Suppressor macrophage (primary cell): ENCODE measurements around the gene ZNF576.
A peak's percentile ranks its signal among the peaks of the same experiment; 100 is the strongest.
"Not testable (repeated sequence)": the region's sequence is repeated elsewhere in the genome, so short reads cannot be mapped to it uniquely, and the experiment has no call there.

Source experiments
- DNase-seq, 4 experiments: peaks; one replicate each; pipeline ENCODE4 v3.0.0-alpha.2; 2020 to 2022
- total RNA-seq, 17 experiments: gene quantifications; one replicate each; lab custom pipeline; 2026; ENCODE audit warnings: mixed read lengths in 6 of 17, inconsistent platforms in 3 of 17; lab: John Stamatoyannopoulos, UW

The ZNF576 gene, protein sequence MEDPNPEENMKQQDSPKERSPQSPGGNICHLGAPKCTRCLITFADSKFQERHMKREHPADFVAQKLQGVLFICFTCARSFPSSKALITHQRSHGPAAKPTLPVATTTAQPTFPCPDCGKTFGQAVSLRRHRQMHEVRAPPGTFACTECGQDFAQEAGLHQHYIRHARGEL
- total RNA-seq: 0.89 to 11.6 (median 5.8) reads per million in 17 experiments

DNA sequence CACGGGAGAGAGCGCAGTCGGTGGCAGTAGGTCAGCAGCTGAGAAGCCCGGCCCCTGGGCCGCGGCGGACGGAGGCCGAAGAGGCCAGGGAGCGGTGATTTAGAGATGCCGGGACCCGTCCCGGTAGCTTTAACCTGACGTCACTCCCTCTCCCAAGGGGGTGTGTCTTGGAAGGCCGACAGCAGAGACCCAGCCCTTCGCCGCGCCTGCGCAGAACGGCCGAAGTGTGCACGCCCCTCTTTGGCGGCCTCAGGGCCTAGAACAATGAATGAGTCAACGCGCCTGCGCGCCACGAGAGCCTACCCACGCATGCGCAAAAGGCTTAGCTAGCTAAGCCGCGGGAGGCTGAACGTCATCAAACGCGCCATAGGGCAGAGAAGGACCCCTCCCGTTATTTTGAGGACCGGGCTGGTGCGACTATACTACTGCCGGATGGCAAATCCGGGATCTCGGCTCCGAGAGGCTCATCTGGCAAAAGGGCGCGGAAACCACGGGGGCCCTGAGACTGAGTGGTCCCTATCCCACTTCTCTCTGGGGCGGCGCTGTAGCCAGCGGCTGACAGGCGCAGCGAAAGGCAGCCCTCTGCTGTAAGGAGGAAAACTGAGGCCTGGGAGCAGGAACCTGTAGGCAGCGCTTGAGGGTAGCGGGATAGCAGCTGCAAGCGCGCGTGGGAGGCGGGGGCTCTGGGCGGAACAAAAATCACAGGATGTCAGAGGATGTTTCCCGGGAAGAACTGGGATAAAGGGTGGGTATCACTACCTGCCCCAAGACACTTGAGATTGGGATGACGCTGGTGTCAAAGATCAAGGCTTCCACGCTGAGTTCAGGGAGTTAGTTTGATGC, at the start of gene ZNF576, which contains the start of gene IRGQ:
ZNF576 (plus strand) TSS at position 597 of the 843 bp plus-strand sequence. CDS start 514 bp downstream, outside the sequence.
IRGQ (minus strand) TSS at position 136 of the 843 bp plus-strand sequence. CDS start 796 bp downstream, outside the sequence.
- DNase-seq: peak; percentile 100

DNA sequence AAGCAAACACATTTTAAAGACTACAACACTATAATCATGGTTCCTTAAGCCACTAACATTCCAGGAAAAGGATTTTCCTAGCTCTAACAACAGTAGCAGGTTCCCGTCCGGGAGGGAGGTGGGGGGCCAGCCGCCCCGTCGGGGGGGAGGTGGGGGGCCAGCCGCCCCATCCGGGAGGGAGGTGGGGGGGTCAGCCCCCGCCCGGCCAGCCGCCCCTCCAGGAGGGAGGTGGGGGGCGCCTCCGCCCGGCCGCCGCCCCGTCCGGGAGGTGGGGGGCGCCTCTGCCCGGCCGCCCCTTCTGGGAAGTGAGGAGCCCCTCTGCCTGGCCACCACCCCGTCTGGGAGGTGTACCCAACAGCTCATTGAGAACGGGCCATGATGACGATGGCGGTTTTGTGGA, 48.5 kb upstream of the ZNF576 start:
- DNase-seq: not testable (repeated sequence)

DNA sequence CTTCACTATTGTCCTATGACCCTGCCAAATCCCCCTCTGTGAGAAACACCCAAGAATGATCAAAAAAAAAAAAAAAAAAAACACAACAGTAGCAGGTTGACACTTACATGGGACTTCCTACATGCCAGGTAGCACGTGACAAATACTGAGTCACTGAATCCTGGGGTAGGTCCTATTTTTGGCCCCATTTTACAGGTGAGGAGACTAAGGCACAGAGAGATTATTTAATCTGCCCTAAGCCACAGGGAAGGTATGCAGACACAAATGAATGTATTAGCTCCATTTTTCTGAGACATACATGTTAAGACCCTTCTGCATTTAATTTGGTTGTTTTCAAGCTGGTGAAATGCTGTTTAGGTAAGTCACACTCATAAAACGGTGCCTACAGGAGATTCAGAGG, 47.7 kb upstream of the ZNF576 start:
- DNase-seq: no peak

DNA sequence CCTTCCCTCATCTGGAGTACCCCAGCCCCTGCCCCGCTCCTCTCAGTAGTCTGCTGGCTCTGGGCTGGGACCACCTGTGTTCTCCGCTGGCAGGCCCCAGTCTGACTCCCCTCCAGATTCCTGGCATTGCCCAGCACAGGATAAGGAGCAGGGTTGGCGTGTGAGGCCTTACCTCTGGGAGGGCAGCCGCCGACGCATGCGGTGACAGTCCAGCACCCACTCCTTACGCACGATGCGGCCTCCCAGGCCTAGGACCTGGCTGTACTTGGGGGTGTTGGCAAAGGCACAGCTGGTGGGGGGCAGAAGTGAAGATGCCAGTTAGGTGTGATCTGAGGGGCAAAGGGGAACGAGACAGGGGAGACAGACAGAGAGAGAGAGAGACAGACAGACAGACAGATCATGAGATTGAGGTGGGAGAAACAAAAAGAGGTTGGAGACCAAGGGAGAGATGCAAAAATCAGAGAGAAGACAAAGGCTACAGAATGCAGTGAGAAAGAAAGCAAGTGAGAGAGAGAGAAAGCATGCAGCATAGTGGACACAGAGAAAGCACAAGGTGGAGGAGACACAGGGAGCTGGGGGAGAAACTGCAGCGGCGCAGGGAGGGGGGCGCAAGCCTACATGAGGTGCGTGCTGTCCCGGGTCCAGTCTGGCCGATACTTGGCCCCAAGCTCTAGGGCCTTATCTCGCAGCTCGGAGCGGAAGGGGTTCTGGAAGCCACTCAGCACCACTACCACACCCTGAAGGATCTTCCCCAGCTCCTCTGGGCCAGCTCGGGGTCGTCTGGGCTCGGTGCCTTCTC, 44.8 kb upstream of the ZNF576 start:
- no peak for DNase-seq

DNA sequence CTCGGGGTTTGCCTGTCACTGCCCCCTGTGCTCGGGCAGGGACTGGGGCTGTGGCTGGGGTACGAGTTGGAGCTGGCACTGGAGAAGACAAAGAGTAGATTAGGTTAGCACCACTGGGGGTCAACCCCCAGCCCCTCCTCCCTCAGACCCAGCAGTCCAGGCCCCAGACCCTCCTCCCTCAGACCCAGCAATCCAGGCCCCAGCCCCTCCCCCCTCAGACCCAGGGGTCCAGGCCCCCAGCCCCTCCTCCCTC, 44.3 kb upstream of the ZNF576 start:
- DNase-seq: no peak

DNA sequence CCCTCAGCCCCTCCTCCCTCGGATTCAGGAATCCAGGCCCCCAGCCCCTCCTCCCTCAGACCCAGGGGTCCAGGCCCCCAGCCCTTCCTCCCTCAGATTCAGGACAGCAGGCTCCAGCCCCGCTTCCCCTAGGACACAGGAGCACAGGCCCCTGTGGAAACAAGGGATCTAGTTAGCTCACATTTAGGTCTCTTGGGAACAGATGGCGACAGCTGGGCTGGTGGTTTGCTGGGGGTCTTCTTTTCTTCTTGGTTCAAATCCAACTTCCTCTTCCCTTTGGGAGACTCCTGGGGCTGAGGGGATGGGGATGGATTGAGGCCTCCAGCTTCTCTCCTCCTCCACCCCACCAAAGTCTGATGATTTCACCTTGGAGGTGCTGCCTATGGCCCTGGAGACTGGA, 43.8 kb upstream of the ZNF576 start:
- no peak for DNase-seq

DNA sequence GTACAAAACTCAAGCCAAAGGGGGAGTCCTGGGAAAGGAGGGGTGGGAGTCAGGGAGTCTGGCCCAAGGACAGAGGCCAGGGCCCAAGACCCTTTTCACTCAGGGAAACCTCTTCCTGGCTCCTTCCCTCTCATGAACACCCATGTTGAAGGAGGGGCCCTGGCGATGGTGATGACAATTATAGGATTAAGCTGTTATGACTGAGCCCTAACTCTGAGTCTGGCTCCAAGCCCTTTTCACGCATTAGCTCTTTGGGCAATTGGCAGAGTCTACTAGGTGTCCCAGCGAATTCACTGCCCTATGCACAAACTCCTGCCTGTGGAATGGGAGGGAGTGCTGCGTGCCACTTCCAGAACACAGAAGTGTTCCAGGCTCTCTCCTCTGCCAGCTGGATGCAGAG, 42.7 kb upstream of the ZNF576 start:
- DNase-seq: no peak

DNA sequence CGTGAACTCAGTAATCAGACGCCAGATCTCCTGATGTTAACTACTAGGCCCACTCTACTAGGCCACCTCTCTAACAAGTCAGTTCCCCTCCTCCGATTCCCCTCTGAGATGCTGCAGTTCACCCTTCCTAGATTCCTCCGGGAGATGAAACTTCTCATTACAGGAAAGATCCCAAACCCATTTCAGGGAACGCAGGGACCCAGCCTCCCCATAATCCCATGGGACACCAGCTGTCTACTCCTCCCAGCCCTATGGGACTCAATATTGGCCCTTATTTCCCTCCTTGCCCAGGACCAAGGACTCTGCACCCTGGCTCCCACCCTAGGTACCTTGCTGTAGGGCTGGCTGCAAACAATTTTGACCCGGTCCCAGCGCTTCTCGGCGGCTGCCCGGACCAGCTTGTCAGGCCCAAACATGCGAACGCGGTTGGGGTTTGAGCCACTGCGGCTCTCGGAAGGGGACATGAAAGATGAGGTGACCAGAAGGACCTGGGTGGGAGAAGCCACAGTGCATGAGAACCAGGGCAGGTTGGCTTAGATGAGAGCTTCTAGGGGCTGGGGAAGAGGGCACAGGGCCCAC, 42.0 kb upstream of the ZNF576 start:
- no peak for DNase-seq

DNA sequence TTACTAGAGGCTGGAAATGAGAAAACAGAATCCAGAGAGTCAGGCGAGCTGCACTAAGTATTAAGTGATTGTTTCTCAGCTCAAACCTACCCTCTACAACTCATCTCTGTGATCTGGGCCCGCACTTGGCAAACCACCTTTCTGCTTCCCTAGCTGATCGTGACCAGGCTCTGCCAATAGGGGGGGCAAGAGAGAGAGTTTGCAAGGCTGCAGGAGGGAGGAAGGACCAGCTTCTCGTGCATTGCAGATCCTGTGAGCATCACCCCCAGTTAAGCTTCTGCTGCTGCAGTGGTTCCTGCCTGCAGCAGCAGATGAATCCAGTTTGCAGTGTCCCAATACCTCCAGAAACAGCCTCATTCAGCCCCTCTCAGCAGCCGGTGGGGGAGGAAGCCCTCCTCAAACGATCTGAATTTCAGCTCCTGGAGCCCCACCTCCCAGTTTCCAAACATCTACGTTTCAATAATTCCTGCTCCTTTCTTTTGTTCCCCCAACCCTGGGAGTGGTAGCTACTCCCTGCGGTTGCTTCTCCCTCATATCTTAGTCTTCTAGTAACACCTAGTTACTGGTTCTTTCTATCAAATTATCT, 41.1 kb upstream of the ZNF576 start:
- peak; percentile 86 to 91 (median 90) for DNase-seq

DNA sequence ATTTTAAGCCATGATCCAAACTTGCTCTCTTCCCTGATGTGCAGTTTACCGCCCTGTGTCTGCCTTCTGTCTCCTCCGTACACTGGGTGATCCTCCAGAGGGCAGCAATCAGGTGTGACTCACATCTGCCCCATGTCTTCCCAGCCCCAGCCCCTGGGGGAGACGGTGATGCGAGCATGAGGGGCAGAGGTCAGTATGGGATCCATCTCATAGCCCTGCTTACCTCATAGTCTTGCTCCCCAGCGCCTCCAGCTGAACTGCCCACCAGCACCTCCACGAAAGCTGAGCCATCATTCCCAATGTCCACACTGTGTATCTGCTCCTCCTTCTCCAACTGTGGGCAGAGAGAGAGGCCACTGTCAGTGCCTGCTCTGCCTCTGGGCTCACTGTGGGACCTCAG, 35.7 kb upstream of the ZNF576 start:
- peak; percentile 64 to 84 (median 68) for DNase-seq

DNA sequence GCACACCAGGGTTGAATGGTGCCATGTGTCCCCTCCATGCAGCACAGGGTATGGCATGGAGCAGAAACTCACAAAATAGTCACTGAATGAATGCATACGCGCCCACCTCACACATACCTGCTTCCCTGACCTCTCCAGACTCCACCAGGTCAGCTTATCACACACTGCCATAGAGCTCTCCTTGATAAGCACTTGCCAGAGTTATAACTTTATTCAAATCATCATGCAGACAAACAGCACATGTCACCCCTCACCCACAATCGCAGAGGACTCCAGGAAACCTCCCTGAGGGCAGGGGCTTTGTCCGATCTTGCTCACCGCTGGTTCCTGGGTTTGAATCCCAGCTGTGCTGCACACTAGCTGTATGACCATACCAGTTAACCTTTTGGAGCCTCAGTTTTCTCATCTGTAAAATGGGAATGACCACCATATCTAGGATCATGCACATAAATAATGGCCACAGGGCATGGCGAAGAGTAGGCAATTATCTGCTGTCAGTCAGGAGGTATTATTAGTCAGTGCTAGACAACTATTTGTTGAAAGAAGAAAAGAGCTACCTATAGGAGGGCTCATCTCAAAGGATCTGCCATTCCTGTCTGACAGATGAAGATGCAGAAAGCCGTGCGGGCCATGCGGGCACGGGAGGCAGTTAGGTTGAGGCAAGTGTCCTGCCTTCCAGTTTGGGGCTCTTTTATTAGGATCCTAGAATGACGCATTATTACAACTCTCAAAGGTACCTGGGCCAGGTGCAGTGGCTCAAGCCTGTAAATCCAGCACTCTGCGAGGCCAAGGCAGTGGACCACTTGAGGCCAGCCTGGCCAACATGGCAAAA, 35.0 kb upstream of the ZNF576 start:
- DNase-seq: no peak

DNA sequence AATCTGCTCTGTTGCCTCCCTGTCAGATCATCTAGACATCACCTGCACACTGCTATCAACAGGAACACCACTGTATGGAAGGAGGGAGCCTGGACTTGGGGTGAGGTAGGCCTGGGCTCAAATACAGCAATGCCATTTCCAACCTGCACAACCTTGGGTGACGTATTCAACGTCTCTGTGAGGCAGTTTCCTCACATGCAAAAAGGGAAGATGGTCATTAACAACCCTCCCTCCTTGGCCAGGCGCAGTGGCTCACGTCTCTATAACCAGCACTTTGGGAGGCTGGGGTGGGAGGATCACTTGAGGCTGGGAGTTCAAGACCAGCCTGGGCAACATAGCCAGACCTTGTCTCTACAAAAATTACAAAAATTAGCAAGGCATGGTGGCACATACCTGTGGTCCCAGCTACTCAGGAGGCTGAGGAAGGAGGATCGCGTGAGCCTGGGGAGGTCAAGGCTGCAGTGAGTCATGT, 34.1 kb upstream of the ZNF576 start:
- peak in 3 of 4 experiments; percentile 66 to 77 (median 67) for DNase-seq

DNA sequence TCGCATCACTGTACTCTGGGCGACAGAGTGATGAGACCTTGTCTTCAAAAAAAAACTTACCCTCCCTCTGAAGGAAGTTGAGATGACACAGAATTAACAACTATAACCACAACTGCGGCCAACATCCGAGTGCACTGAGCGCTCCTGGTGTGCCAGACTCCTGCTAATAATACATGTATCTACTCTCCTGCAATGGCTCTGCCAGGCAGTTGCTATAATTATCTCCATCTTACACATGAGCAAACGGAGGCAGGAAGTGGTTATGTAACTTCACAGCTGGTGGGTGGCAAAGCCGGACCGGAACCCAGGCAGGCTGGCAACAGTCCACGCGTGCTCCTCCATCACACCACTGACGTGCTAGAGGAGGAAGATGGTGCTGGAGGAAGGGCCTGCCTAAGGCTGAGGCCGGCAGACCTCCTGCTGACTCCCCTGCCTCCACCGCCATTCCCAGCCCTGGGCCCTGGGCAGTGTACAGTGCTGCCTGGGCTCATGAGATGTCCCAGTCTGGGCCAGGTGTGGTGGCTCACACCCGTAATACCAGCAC, 33.6 kb upstream of the ZNF576 start:
- DNase-seq: peak; percentile 95 to 98 (median 96)

DNA sequence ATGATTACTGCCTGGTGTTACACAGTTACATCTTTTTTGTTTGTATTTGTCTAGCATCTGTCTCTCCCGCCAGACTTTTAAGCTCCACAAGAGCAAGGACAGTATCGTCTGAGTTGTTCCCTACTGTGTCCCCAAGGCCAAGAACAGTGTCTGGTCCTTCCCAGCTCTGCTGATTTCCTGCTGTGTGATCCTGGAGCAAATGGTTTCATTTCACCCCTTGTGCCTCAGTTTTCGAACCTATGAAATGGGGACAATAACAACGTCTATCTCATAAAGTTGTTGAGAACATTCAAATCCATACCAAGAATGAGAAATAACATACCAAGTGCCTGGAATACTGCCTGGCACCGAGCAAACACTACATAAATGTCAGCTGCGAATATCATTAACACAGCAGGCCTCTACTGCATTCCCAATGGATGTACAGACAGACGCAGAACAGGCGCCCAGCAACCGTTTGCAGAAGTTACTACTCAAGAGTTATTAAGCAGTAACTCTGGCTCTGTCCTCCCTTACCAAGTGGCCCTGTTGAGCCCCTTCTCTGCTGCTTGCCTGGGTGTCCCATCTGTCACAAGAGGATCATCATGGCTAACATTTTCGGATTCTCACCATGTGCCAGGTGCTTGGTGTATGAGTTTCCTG, 32.5 kb upstream of the ZNF576 start:
- DNase-seq: peak; percentile 21 to 60 (median 44)

DNA sequence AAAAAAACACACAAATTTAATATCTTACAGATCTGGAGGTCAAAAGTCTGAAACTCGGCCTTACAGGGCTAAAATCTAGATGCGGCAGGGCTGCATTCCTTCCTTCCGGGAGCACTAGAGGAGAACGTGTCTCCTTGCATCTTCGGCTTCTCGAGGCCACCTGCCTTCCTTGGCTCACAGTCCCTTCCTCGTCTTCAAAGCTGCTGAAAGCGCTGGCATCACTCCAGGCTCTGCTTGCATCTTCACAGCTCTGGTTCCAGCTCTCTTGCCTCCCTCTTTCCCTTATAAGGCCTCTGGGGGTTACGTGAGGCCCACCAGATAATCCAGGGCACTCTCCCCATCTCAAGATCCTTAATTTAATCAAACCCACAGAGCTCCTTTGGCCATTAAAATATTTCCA, 31.6 kb upstream of the ZNF576 start:
- DNase-seq: no peak

DNA sequence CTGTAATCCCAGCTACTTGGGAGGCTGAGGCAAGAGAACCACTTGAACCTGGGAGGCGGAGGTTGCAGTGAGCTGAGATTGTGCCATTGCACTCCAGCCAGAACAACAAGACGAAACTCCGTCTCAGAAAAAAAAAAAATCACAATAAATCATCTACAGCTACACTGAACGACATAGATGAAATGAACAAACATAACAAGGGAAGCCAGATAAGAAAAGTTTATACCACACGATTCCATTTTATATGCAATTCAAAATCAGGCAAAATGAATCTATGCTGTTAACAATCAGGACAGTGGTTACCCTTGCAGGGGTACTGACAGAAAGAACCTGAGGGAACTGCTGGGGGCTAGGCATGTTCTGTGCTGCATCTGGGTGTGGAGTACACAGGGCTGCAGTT, 26.7 kb upstream of the ZNF576 start:
- DNase-seq: no peak

DNA sequence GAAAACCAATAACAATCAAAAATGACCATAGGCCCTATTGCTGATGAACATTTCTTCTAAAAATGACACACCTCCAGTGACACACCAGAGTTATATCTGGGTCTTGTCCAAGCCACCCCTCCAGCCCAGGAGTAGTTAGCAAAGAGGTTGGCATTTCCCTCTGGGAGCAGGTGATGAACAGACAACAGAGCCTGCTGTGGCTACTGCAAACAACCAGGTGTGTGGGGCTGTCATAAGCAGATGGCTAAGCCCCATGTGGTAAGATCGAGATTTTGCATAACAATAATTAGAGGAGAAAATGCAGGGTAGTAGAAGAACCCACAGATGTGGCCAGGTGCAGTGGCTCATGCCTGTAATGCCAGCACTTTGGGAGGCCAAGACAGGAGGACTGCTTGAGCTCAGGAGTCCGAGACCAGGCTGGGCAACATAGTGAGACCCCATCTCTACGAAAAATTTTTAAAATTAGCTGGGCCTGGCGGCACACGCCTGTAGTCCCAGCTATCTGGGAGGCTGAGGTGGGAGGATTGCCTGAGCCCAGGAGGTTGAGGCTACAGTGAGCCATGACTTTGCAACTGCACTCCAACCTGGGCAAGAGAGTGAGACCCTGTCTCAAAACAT, 26.1 kb upstream of the ZNF576 start:
- DNase-seq: no peak

DNA sequence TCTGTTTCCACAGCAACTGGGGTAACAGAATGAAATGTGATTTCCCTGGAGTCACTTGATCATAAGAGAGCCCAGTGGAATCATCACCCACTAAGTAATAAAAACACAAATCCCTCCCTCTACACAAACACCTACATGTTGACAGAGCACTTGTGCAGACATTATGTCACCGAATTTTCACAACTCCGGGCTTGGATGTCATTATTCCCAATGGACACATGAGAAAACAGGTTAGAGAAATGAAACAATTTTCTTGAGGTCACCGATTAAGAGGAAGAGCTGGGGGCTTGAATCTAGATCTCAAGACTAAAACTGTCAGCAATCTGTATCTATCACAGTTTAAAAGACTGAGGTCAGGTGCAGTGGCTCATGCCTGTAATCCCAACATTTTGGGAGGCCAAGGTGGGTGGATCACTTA, 24.2 kb upstream of the ZNF576 start:
- DNase-seq: peak; percentile 35 to 74 (median 54)

DNA sequence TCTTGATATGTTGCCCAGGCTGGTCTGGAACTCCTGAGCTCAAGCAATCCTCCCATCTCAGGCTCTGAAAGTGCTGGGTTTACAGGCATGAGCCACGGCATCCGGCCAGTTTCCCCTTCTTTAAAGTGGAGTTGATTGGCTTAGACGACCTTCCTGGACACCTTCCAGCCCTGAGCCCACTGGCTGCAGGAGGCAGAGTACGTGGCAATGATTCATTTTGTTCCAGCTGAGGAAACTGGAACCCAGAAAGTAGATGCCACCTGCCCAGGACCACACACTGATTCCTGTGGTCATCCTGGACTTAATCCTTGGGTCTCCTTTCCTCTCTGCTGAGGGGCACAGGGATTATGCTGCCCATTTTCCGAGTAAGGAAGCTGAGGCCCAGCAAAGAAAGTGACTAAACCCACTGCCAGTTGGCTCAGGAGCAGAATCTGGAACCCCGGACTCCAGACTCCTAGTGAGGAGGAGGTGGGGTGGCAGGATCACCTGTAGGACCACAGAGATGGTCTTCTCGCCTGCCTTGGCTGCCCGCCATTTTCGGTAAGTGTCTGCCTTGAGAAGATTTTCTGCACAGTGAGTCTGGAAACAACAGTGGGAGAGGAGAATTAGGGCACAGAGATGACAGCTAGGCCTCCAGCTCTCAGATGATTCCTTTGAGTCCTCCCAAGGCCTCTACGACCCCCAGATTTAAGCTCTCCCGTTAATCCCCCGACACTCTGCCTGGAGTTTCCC, 21.8 kb upstream of the ZNF576 start:
- DNase-seq: peak in 3 of 4 experiments; percentile 20 to 62 (median 52)
